A673 (cell line): ENCODE results near the gene MALL. TPM values are rescaled to one million over a fixed set of nuclear protein-coding genes. Genes with fewer than 3 reads are reported as not detected.

Experiments
- BruUV-seq: library from RNA; stranded (reverse); fragments of 400-500 nt; replicated peaks from 2 replicates; lab custom pipeline; 2021; lab: Mats Ljungman, UMichigan
- CTCF ChIA-PET: fragments of 300-600 bp; sonication (Branson Sonifier 250); formaldehyde crosslinking; loops from one replicate; lab custom pipeline; 2022; ENCODE audit warnings: antibody characterized with exemption; lab: Charles Lee
- POLR2A ChIA-PET: fragments of 300-600 bp; sonication (Branson Sonifier 250); formaldehyde crosslinking; loops from one replicate; lab custom pipeline; 2022; ENCODE audit warnings: antibody characterized with exemption; ENCODE audit not compliant: low non-redundant PET; lab: Charles Lee
- DNase-seq: peaks from one replicate; pipeline ENCODE4 v3.0.0-alpha.2; 2015; ENCODE audit warnings: low spot score
- H3K27ac ChIP-seq: fragments of 200-600 bp; sonication (generic); 2 replicates; pipeline ENCODE4 v1.5.1; 2016; ENCODE audit warnings: mixed run types, low read depth, mild to moderate bottlenecking, mixed read lengths, antibody characterized with exemption, low read length; ENCODE audit not compliant: poor library complexity, severe bottlenecking
- H3K27me3 ChIP-seq: fragments of 200-600 bp; sonication (generic); replicated peaks from 2 replicates; pipeline ENCODE4 v1.6.1; 2017; ENCODE audit warnings: mixed run types, low read depth, mild to moderate bottlenecking, mixed read lengths, antibody characterized with exemption, low read length; ENCODE audit not compliant: insufficient read depth, poor library complexity
- H3K36me3 ChIP-seq: fragments of 200-600 bp; sonication (generic); 2 replicates; pipeline ENCODE4 v1.6.1; 2016; ENCODE audit warnings: mixed run types, mild to moderate bottlenecking, mixed read lengths, antibody characterized with exemption, low read length; ENCODE audit not compliant: insufficient read depth, poor library complexity, severe bottlenecking
- H3K4me1 ChIP-seq: fragments of 200-600 bp; sonication (generic); 2 replicates; pipeline ENCODE4 v1.6.1; 2017; ENCODE audit warnings: mixed run types, mild to moderate bottlenecking, mixed read lengths, antibody characterized with exemption, low read length; ENCODE audit not compliant: insufficient read depth, poor library complexity, severe bottlenecking
- H3K4me3 ChIP-seq: fragments of 200-600 bp; sonication (generic); 2 replicates; pipeline ENCODE4 v1.5.1; 2016; ENCODE audit warnings: low read depth, mixed run types, mild to moderate bottlenecking, mixed read lengths, low read length; ENCODE audit not compliant: poor library complexity, severe bottlenecking
- H3K9me3 ChIP-seq: fragments of 200-600 bp; sonication (generic); 2 replicates; pipeline ENCODE4 v1.6.1; 2016; ENCODE audit warnings: mixed run types, low read depth, mild to moderate bottlenecking, mixed read lengths, antibody characterized with exemption, low read length; ENCODE audit not compliant: poor library complexity, severe bottlenecking
- EZH2 ChIP-seq: fragments of 200-600 bp; sonication (generic); IDR thresholded peaks from 2 replicates; pipeline ENCODE4 v1.6.1; 2017; ENCODE audit warnings: borderline replicate concordance, low read depth, mild to moderate bottlenecking, mixed read lengths, antibody characterized with exemption, low read length; ENCODE audit not compliant: poor library complexity, severe bottlenecking
- intact Hi-C: fragments of 100-400 bp; cut with micrococcal nuclease; formaldehyde crosslinking; loops from one replicate; pipeline ENCODE4 v1.10.0; 2022; ENCODE audit not compliant: unreplicated experiment
- total RNA-seq: library from RNA; stranded (reverse); gene quantifications from 2 replicates; pipeline ENCODE4 v1.2.3, GENCODE V29; 2021
- TF ChIP-seq, protein P1 (sequence below): fragments of 300-800, 200-600 bp; sonication (generic); conservative IDR thresholded peaks from 2 replicates; pipeline ENCODE4 v1.5.1; 2017; ENCODE audit warnings: low read depth, mild to moderate bottlenecking, antibody characterized with exemption, low read length, moderate library complexity, mixed read lengths

The MALL gene
- total RNA-seq, 1 experiment from 2014 or later, result 0.17 TPM

- ChIA-PET CTCF (no interaction called here), POLR2A (no interaction called here)
- no peak for DNase-seq
- H3K9me3 ChIP-seq, result no peaks in the 10 kb centered on the region
- H3K27ac ChIP-seq, result no peak overlapping the region
- BruUV-seq, result no TSS peak
- H3K36me3 ChIP-seq, result no peaks in the 10 kb centered on the region
- H3K4me3 ChIP-seq, result no peak overlapping the region
- H3K4me1 ChIP-seq, result peaks cover 10% of the 10 kb centered on the region
- intact Hi-C loops, result no loop called here
- TF ChIP-seq, protein P1, sequence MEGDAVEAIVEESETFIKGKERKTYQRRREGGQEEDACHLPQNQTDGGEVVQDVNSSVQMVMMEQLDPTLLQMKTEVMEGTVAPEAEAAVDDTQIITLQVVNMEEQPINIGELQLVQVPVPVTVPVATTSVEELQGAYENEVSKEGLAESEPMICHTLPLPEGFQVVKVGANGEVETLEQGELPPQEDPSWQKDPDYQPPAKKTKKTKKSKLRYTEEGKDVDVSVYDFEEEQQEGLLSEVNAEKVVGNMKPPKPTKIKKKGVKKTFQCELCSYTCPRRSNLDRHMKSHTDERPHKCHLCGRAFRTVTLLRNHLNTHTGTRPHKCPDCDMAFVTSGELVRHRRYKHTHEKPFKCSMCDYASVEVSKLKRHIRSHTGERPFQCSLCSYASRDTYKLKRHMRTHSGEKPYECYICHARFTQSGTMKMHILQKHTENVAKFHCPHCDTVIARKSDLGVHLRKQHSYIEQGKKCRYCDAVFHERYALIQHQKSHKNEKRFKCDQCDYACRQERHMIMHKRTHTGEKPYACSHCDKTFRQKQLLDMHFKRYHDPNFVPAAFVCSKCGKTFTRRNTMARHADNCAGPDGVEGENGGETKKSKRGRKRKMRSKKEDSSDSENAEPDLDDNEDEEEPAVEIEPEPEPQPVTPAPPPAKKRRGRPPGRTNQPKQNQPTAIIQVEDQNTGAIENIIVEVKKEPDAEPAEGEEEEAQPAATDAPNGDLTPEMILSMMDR, result no peak
- TF ChIP-seq EZH2, result no peak
- no peaks in the 10 kb centered on the region for H3K27me3 ChIP-seq
Observed at GRCh38 chr2:110121052-110121334, 5.4 kb upstream of the MALL start.

DNA sequence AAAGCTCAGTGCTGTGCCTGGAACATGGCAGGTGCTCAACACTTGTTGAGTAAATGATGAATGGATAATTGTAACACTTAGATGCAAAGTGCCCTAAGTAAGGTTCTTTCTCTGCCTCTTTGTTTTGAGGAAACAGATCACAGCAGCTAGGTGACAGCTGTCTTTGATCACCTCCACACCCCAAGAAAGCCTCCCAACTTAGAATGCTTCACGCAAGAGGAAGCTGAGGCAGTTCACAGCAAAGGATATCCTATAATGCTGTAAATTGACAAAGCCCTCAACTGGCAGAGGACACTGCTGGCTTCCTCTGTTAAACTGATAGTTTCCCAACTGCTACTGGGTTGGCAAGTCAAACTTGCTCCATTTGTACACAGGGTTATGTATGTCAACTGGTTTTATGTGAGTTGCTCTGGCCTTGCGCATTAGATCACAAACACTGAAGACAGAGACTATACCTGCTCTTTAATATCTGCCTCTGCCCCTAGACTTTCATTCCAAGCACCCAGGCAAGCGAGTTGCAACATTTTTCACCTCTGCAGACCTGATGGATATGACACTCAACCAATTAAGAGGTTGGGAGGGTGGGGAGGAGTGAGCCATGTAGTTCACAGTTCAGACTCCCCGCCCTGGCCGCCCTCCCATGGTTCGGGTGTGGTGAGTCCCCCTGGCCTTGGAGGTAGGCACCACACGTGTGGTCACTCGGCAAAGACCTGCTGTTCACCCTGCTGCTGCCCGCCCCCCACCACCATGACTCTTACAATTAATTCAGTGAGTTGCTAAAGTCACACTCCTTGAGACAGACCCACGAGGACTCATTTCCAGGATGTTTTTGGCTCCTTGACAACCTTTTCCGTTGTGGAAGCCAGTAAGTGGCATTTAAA lies 4.8 kb upstream of the MALL start:
- H3K9me3 ChIP-seq, result no peaks in the 10 kb centered on the region
- no TSS peak for BruUV-seq
- intact Hi-C loops, result no loop called here
- no peak overlapping the region for H3K4me3 ChIP-seq
- ChIA-PET POLR2A (no interaction called here), CTCF (no interaction called here)
- no peak for TF ChIP-seq EZH2
- TF ChIP-seq, protein P1, result no peak
- H3K36me3 ChIP-seq, result no peaks in the 10 kb centered on the region
- no peak for DNase-seq
- peaks cover 5% of the 10 kb centered on the region for H3K4me1 ChIP-seq
- H3K27me3 ChIP-seq, result no peaks in the 10 kb centered on the region
- no peak overlapping the region for H3K27ac ChIP-seq

GRCh38 chr2:110116033-110116710 lies 550 bp upstream of the MALL start:
- ChIA-PET POLR2A (no interaction called here), CTCF (no interaction called here)
- Histone ChIP-seq H3K27me3 (no peaks in the 10 kb centered on the region), H3K4me3 (no peak overlapping the region), H3K36me3 (no peaks in the 10 kb centered on the region), H3K9me3 (no peaks in the 10 kb centered on the region), H3K4me1 (peaks cover 12% of the 10 kb centered on the region), H3K27ac (no peak overlapping the region)
- TF ChIP-seq, protein P1, result peak; percentile 44
- no peak for TF ChIP-seq EZH2
- intact Hi-C loops, result no loop called here
- BruUV-seq, result no TSS peak
- no peak for DNase-seq
